ENCODE measurements around the gene ETV1.

The ETV1 gene

DNA sequence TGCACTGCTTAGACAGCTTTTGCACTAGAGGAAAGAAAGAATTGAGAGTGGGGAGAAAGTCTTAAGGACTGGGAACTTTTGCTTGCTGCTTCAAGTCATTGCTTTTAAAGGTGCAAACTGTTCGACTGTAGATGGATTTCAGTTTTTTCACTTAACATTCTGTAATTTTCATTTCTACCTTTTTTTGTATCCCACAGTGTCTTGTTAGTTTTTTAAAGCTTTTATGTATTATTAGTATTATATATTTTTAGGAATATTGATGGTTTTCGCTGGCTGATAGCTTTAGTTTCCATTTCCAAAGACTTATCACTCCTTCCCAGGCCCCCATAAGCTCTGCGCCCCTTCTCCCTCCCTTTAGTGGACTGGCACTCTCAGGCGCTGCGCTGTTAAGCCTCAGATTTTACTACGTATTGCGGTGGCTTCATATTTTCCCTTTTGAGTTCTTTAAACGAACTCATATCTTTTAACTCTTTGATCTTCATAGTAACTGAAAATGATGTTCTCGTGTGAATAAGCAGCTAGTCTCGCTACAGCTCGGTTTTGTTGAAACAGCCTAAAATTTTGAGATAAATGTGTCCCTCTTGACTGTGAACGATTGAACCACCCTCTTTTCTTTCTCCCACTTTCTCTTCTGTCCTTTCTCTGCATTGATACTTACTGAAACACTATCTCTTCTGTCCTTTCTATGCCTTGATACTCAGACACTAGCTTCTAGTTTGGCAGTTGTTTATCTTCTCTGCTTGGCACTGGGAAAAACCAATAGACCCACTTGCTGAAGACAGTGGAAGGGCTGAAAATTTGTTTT, 2.5 kb upstream of the ETV1 start:
- no peaks in the 10 kb centered on the region for H3K9me3 Mint-ChIP-seq
- DNase-seq = no peak
- no peaks in the 10 kb centered on the region for H3K4me1 Mint-ChIP-seq (ENCODE audit: low read depth)
- H3K27me3 Mint-ChIP-seq = peaks cover 5% of the 10 kb centered on the region
- no peak overlapping the region for H3K4me3 Mint-ChIP-seq
- no peak overlapping the region for H3K27ac Mint-ChIP-seq
- H3K36me3 Mint-ChIP-seq (ENCODE audit: low read depth) = no peaks in the 10 kb centered on the region

- H3K4me1 Mint-ChIP-seq (ENCODE audit: low read depth) = no peaks in the 10 kb centered on the region
- no peaks in the 10 kb centered on the region for H3K36me3 Mint-ChIP-seq (ENCODE audit: low read depth)
- H3K27ac Mint-ChIP-seq = no peak overlapping the region
- no peaks in the 10 kb centered on the region for H3K9me3 Mint-ChIP-seq
- H3K27me3 Mint-ChIP-seq = peaks cover 9% of the 10 kb centered on the region
- H3K4me3 Mint-ChIP-seq = no peak overlapping the region
- peak; percentile 77 for DNase-seq
Measured at GRCh38 chr7:13990984-13991790, 1.7 kb upstream of the ETV1 start.

DNA sequence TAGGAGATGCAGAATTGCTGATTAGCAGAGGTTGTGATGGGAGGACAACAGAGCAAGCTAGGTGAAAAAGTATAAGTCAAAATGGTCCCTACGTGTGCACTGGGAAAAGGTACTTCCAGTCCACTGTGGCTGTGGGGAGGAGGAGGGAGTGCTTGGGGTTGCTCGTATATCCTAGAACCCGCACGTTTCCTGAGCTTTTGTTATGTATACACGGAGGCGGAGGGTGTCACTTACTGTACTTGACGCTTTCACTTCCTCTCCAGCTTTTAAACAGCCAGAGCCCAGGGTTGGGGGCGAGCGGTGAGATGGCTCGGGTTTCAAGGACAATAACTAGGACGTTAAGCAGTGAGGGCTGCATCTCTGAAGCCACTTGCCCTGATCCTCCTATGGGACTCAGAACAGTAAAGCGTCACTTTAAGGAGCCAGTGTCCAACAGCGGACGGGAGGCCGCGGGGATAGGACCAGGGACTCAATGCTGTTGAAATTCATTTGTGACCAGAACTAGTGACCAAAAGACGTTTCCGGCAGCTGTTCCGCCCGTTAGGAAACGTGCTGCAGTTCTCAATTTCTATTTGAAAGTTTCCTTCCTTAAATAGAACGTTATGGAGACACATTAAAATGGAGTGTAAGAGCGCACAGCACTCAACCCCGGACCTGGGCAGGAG, 985 bp upstream of the ETV1 start:
- H3K27me3 Mint-ChIP-seq = peaks cover 13% of the 10 kb centered on the region
- H3K36me3 Mint-ChIP-seq (ENCODE audit: low read depth) = no peaks in the 10 kb centered on the region
- no peak overlapping the region for H3K27ac Mint-ChIP-seq
- no peak overlapping the region for H3K4me3 Mint-ChIP-seq
- H3K9me3 Mint-ChIP-seq = no peaks in the 10 kb centered on the region
- DNase-seq = peak; percentile 43
- no peaks in the 10 kb centered on the region for H3K4me1 Mint-ChIP-seq (ENCODE audit: low read depth)

DNA sequence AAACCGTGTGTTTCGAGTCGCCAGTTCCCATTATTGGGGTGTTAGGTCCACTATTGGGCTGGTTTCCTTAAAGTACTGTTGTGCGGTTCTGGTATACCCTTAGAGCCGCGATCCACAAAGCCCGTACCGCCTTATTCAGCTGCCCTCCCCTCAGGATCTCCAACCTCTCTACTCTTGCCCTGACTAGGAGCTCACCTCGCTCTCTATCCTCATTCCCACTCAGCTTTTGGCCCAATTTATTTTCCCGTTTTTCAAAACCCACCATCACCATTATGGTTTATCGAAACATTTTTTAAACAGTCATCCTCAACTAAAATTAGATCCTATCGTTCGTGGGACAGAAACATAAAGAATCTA, 461 bp upstream of the ETV1 start:
- Mint-ChIP-seq H3K36me3 (ENCODE audit: low read depth) (no peaks in the 10 kb centered on the region), H3K9me3 (no peaks in the 10 kb centered on the region), H3K4me1 (ENCODE audit: low read depth) (no peaks in the 10 kb centered on the region), H3K4me3 (no peak overlapping the region), H3K27me3 (peaks cover 13% of the 10 kb centered on the region), H3K27ac (no peak overlapping the region)
- no peak for DNase-seq

- Mint-ChIP-seq H3K4me3 (no peak overlapping the region), H3K27ac (no peak overlapping the region), H3K9me3 (no peaks in the 10 kb centered on the region), H3K36me3 (ENCODE audit: low read depth) (no peaks in the 10 kb centered on the region), H3K4me1 (ENCODE audit: low read depth) (no peaks in the 10 kb centered on the region), H3K27me3 (peaks cover 13% of the 10 kb centered on the region)
- DNase-seq = no peak
Measured at GRCh38 chr7:13988731-13989125, 738 bp downstream of the ETV1 start.

GRCh38 chr7:13988065-13988464, 1.4 kb downstream of the ETV1 start:
- H3K9me3 Mint-ChIP-seq = no peaks in the 10 kb centered on the region
- DNase-seq = no peak
- H3K27me3 Mint-ChIP-seq = peaks cover 10% of the 10 kb centered on the region
- H3K4me3 Mint-ChIP-seq = no peak overlapping the region
- H3K4me1 Mint-ChIP-seq (ENCODE audit: low read depth) = peaks cover 1% of the 10 kb centered on the region
- H3K27ac Mint-ChIP-seq = no peak overlapping the region
- no peaks in the 10 kb centered on the region for H3K36me3 Mint-ChIP-seq (ENCODE audit: low read depth)

DNA sequence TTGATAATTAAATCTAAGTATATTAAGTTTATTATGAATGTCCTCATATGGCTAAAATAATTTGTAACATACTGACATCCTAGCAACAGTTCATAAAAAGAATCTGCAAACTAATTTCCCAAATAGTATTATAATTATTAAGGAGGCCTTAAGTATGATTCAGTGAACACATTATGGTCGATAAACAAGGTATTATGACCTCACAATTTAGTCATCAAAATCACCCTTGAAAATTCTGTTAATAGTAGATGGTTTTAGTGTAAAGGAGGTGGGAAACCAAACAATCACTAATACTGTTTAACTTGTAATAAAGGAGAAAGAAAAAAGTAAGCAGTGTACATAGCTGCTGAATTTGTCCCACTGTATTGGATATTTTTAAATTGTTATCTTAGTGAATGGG, 2.1 kb downstream of the ETV1 start:
- Mint-ChIP-seq H3K27me3 (peaks cover 10% of the 10 kb centered on the region), H3K9me3 (no peaks in the 10 kb centered on the region), H3K27ac (no peak overlapping the region), H3K4me3 (no peak overlapping the region), H3K4me1 (ENCODE audit: low read depth) (peaks cover 6% of the 10 kb centered on the region), H3K36me3 (ENCODE audit: low read depth) (no peaks in the 10 kb centered on the region)
- DNase-seq = no peak

DNA sequence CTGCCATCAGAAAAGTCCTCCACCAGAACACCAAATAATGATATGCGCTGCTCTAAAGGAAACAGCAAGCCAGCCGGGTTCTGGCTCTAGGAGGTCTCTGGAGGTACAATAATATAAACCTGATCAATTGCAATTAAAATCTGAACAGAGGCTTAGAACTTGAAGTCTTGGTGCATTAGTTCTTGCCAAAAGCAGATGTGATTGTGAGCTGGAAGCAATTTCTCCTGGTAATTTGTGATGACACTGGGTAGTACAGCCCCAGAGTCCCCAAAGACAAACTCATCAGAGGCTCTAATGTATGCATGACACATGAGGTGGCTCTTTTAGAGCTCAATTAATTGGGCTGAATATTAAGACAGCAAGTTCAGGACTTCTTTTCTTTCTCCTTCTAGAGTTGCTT, 3.3 kb downstream of the ETV1 start:
- Mint-ChIP-seq H3K4me3 (no peak overlapping the region), H3K9me3 (no peaks in the 10 kb centered on the region), H3K27me3 (peaks cover 12% of the 10 kb centered on the region), H3K27ac (no peak overlapping the region), H3K36me3 (ENCODE audit: low read depth) (no peaks in the 10 kb centered on the region), H3K4me1 (ENCODE audit: low read depth) (peaks cover 6% of the 10 kb centered on the region)
- no peak for DNase-seq

GRCh38 chr7:13984831-13985685, 4.4 kb downstream of the ETV1 start:
- Mint-ChIP-seq H3K27me3 (peaks cover 14% of the 10 kb centered on the region), H3K27ac (no peak overlapping the region), H3K36me3 (ENCODE audit: low read depth) (no peaks in the 10 kb centered on the region), H3K4me3 (no peak overlapping the region), H3K4me1 (ENCODE audit: low read depth) (peaks cover 6% of the 10 kb centered on the region), H3K9me3 (no peaks in the 10 kb centered on the region)
- DNase-seq = no peak

GRCh38 chr7:13984061-13984460, 5.4 kb downstream of the ETV1 start:
- Mint-ChIP-seq H3K27me3 (peaks cover 14% of the 10 kb centered on the region), H3K4me3 (no peak overlapping the region), H3K4me1 (ENCODE audit: low read depth) (peaks cover 6% of the 10 kb centered on the region), H3K9me3 (no peaks in the 10 kb centered on the region), H3K36me3 (ENCODE audit: low read depth) (no peaks in the 10 kb centered on the region), H3K27ac (no peak overlapping the region)
- no peak for DNase-seq

DNA sequence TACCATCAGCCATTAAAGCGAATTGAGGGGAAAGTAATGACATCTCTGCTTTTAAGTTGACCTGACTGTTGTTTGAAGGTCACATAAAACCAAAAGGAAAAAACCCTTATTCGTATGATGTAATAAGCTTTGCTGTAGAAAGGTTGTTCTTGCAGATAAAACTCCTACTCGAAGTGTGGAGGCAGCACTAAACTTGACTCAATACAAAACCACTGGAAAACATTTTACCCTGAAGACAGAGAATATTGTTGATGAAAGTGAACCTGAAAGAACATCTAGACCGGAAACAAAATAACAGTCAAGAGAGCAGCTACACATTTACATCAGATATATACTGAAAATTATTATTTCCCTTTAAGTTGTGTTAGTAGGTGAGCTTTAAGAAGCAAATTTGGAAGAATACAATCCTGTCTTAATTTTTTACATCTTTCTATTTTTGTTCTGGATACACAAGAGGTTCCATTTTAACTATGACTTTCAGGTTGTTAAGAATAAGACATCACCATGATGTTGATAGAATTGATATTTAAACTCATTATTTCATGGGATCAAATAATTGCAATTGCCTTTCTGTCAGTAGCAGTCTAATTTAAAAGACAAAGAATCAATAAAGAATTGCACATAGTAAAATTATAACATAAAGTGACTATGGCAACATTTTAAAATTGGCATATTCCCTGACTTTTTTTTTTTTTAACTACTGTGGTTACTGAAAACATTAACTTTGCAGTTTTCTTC, 6.4 kb downstream of the ETV1 start:
- peaks cover 14% of the 10 kb centered on the region for H3K27me3 Mint-ChIP-seq
- no peak for DNase-seq
- peaks cover 6% of the 10 kb centered on the region for H3K4me1 Mint-ChIP-seq (ENCODE audit: low read depth)
- H3K9me3 Mint-ChIP-seq = no peaks in the 10 kb centered on the region
- H3K36me3 Mint-ChIP-seq (ENCODE audit: low read depth) = no peaks in the 10 kb centered on the region
- H3K4me3 Mint-ChIP-seq = no peak overlapping the region
- no peak overlapping the region for H3K27ac Mint-ChIP-seq

GRCh38 chr7:13981070-13981469, 8.4 kb downstream of the ETV1 start:
- H3K9me3 Mint-ChIP-seq = no peaks in the 10 kb centered on the region
- H3K4me1 Mint-ChIP-seq (ENCODE audit: low read depth) = peaks cover 6% of the 10 kb centered on the region
- DNase-seq = no peak
- H3K4me3 Mint-ChIP-seq = no peak overlapping the region
- no peaks in the 10 kb centered on the region for H3K36me3 Mint-ChIP-seq (ENCODE audit: low read depth)
- H3K27ac Mint-ChIP-seq = no peak overlapping the region
- H3K27me3 Mint-ChIP-seq = peaks cover 8% of the 10 kb centered on the region

DNA sequence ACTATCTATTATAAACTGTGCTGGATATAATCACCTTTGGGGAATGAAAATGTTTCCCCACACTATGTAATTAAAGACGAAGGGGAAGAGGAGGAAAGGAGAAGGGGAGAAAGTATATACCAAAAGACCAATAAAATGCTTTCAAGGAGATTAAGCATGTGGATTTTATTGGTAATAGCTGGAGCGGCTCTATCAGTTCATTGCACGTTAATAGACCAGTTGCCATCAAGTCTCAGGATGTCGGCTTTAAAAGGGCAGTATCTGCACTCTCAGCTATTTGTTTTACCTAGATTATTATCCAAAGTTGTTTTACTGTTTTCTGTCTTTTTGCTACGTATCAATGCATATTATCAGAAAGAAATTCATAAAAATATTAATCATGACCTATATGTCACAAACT, 9.0 kb downstream of the ETV1 start:
- H3K4me3 Mint-ChIP-seq = no peak overlapping the region
- no peaks in the 10 kb centered on the region for H3K9me3 Mint-ChIP-seq

More for the DNA sequence above, 9.0 kb downstream of the ETV1 start:
- Mint-ChIP-seq H3K27ac (no peak overlapping the region), H3K27me3 (peaks cover 4% of the 10 kb centered on the region), H3K4me1 (ENCODE audit: low read depth) (peaks cover 6% of the 10 kb centered on the region), H3K36me3 (ENCODE audit: low read depth) (no peaks in the 10 kb centered on the region)
- DNase-seq = no peak
